HEK293T (cell line): ENCODE data around the gene NCAPD2.

Experiments
- CTCF ChIA-PET: fragments of 350-600 bp; formaldehyde crosslinking; extraction: SDS; loops from one replicate; lab custom pipeline; 2021; ENCODE audit warnings: antibody characterized with exemption, inconsistent platforms; lab: Yijun Ruan, JAX
- POLR2A ChIA-PET: fragments of 350-600 bp; formaldehyde crosslinking; extraction: SDS; loops from one replicate; lab custom pipeline; 2020; ENCODE audit warnings: antibody characterized with exemption, inconsistent platforms; lab: Yijun Ruan, JAX
- DNase-seq: peaks from one replicate; pipeline ENCODE4 v3.0.0; 2012; ENCODE audit warnings: mixed read lengths; ENCODE audit errors: extremely low spot score
- ARNT ChIP-seq: fragments of 450-650 bp; IDR thresholded peaks from 2 replicates; pipeline ENCODE4 v1.6.1; 2017; ENCODE audit warnings: mild to moderate bottlenecking
- BHLHE40 ChIP-seq: fragments of 450-650 bp; IDR thresholded peaks from 2 replicates; pipeline ENCODE4 v1.6.1; 2016; ENCODE audit warnings: mild to moderate bottlenecking, moderate library complexity, borderline replicate concordance
- CTBP1 ChIP-seq: fragments of 450-650 bp; IDR thresholded peaks from 2 replicates; pipeline ENCODE4 v1.6.1; 2016; ENCODE audit warnings: borderline replicate concordance
- ELF4 ChIP-seq: fragments of 450-650 bp; IDR thresholded peaks from 2 replicates; pipeline ENCODE4 v1.6.1; 2017; ENCODE audit warnings: antibody characterized with exemption
- FOXA1 ChIP-seq: fragments of 450-650 bp; IDR thresholded peaks from 2 replicates; pipeline ENCODE4 v1.6.1; 2016; ENCODE audit warnings: mild to moderate bottlenecking
- FOXK2 ChIP-seq: fragments of 450-650 bp; IDR thresholded peaks from 2 replicates; pipeline ENCODE4 v1.6.1; 2016; ENCODE audit warnings: mild to moderate bottlenecking
- FOXM1 ChIP-seq: fragments of 450-650 bp; IDR thresholded peaks from 2 replicates; pipeline ENCODE4 v1.6.1; 2017; ENCODE audit warnings: mild to moderate bottlenecking, borderline replicate concordance
- HDGF ChIP-seq: fragments of 450-650 bp; IDR thresholded peaks from 2 replicates; pipeline ENCODE4 v1.6.1; 2017; ENCODE audit warnings: antibody characterized with exemption, borderline replicate concordance
- L3MBTL2 ChIP-seq: fragments of 450-650 bp; conservative IDR thresholded peaks from 2 replicates; pipeline ENCODE4 v1.6.1; 2016; ENCODE audit warnings: mild to moderate bottlenecking
- LEF1 ChIP-seq: fragments of 450-650 bp; IDR thresholded peaks from 2 replicates; pipeline ENCODE4 v1.6.1; 2017; ENCODE audit warnings: mild to moderate bottlenecking, borderline replicate concordance
- NFRKB ChIP-seq: fragments of 450-650 bp; IDR thresholded peaks from 2 replicates; pipeline ENCODE4 v1.6.1; 2016; ENCODE audit warnings: mild to moderate bottlenecking, moderate library complexity
- PKNOX1 ChIP-seq: fragments of 450-650 bp; IDR thresholded peaks from 2 replicates; pipeline ENCODE4 v1.6.1; 2016
- SP1 ChIP-seq: fragments of 450-650 bp; IDR thresholded peaks from 2 replicates; pipeline ENCODE4 v1.6.1; 2017
- SUZ12 ChIP-seq: fragments of 450-650 bp; IDR thresholded peaks from 2 replicates; pipeline ENCODE4 v1.6.1; 2016; ENCODE audit warnings: mild to moderate bottlenecking
- TARDBP ChIP-seq: fragments of 450-650 bp; IDR thresholded peaks from 2 replicates; pipeline ENCODE4 v1.6.1; 2016
- ZNF384 ChIP-seq: fragments of 450-650 bp; IDR thresholded peaks from 2 replicates; pipeline ENCODE4 v1.6.1; 2016

Gene NCAPD2

GRCh38 chr12:6536894-6537579, 43.1 kb downstream of the NCAPD2 start:
- CTCF ChIA-PET, result interaction anchor here (0.5 to 2.8 kb wide), 23 partner anchors 8 to 218 kb away, joined by 3 to 72 read pairs (median 4); partner anchors contain the start of gene VAMP1
- no peak for DNase-seq
- TF ChIP-seq SP1, result no peak
- TF ChIP-seq FOXK2, result no peak
- no peak for TF ChIP-seq L3MBTL2
- no peak for TF ChIP-seq BHLHE40
- no peak for TF ChIP-seq CTBP1
- no peak for TF ChIP-seq FOXM1
- TF ChIP-seq PKNOX1, result no peak
- TF ChIP-seq HDGF, result no peak
- TF ChIP-seq ARNT, result no peak
- no peak for TF ChIP-seq SUZ12
- POLR2A ChIA-PET, result interaction anchor here (0.6 to 4.1 kb wide), 9 partner anchors 9 to 291 kb away, joined by 3 to 42 read pairs (median 4); partner anchors contain the start of genes MRPL51 and VAMP1

- peak; percentile 20; the same call in 1 of the 2 replicates for TF ChIP-seq ELF4
- POLR2A ChIA-PET, result interaction anchor here (0.6 to 4.1 kb wide), 11 partner anchors 9 to 290 kb away, joined by 3 to 42 read pairs (median 3); partner anchors contain the start of genes MRPL51, NOP2 and VAMP1
- peak; percentile 44 for DNase-seq
- CTCF ChIA-PET, result interaction anchor here (0.5 to 2.8 kb wide), 24 partner anchors 9 to 219 kb away, joined by 3 to 72 read pairs (median 4); partner anchors contain the start of gene VAMP1
Measured at GRCh38 chr12:6537580-6538419, 43.9 kb downstream of the NCAPD2 start.

GRCh38 chr12:6538420-6539313, 44.8 kb downstream of the NCAPD2 start:
- TF ChIP-seq FOXM1 (no peak), SUZ12 (no peak), SP1 (no peak), ARNT (no peak), BHLHE40 (no peak), LEF1 (no peak), ELF4 (no peak), FOXA1 (no peak), HDGF (no peak), NFRKB (no peak), TARDBP (no peak), ZNF384 (no peak), PKNOX1 (no peak), CTBP1 (no peak), L3MBTL2 (no peak; the same call in 1 of the 2 replicates), FOXK2 (no peak)
- peak; percentile 15 for DNase-seq
- CTCF ChIA-PET, result interaction anchor here (0.6 to 2.8 kb wide), 7 partner anchors 13 to 329 kb away, joined by 3 to 72 read pairs (median 6); partner anchors contain the start of genes TPI1 and VAMP1
- POLR2A ChIA-PET, result interaction anchor here (0.7 to 4.1 kb wide), 13 partner anchors 8 to 151 kb away, joined by 3 to 42 read pairs (median 3); partner anchors contain the start of genes MRPL51, NOP2 and VAMP1

GRCh38 chr12:6539314-6539682, 45.4 kb downstream of the NCAPD2 start:
- CTCF ChIA-PET, result interaction anchor here (0.6 to 2.8 kb wide), 3 partner anchors 13 to 328 kb away, joined by 3 to 72 read pairs (median 5); partner anchors contain the start of gene TPI1
- POLR2A ChIA-PET, result interaction anchor here (0.7 to 4.1 kb wide), 8 partner anchors 7 to 150 kb away, joined by 3 to 42 read pairs (median 4); partner anchors contain the start of genes MRPL51 and VAMP1

More at GRCh38 chr12:6539314-6539682, 45.4 kb downstream of the NCAPD2 start:
- no peak for DNase-seq
- TF ChIP-seq FOXA1, result no peak
- no peak for TF ChIP-seq FOXK2
- TF ChIP-seq SUZ12, result no peak
- TF ChIP-seq SP1, result no peak
- TF ChIP-seq LEF1, result no peak
- no peak for TF ChIP-seq ZNF384
- no peak for TF ChIP-seq TARDBP
- TF ChIP-seq L3MBTL2, result no peak
- no peak for TF ChIP-seq ELF4
- TF ChIP-seq PKNOX1, result no peak
